NCI-H82 (cell line): ENCODE data around the gene LASP1.

Experiments
- DNase-seq: peaks from one replicate; lab custom pipeline; 2025; lab: John Stamatoyannopoulos, UW

Gene LASP1

GRCh38 chr17:38889745-38890409 is 20.0 kb downstream of the LASP1 start:
- no peak for DNase-seq

GRCh38 chr17:38890410-38890746 is 20.5 kb downstream of the LASP1 start:
- DNase-seq: no peak

- DNase-seq: peak; percentile 51
These were observed 21.6 kb downstream of the LASP1 start for GRCh38 chr17:38891441-38891840.

DNA sequence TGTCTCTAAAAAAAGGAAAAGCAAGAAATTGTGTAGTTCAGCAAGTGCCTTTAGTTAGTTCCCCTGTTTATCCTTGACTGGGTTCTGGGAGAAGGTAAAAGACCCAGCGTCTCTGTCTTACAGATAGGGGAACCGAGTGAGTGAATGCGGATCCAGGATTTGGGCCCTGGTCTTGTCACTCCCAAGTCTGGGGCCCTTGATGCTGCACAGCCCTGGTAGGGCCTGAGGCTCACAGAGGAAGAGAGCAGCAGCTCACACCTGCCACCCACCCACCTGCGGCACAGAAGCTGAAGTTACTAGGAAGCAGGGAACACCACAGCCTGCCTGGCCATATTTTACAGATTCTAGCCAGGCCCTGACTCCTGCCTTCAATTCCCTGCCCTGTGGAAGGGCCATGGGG is 22.2 kb downstream of the LASP1 start:
- no peak for DNase-seq

DNA sequence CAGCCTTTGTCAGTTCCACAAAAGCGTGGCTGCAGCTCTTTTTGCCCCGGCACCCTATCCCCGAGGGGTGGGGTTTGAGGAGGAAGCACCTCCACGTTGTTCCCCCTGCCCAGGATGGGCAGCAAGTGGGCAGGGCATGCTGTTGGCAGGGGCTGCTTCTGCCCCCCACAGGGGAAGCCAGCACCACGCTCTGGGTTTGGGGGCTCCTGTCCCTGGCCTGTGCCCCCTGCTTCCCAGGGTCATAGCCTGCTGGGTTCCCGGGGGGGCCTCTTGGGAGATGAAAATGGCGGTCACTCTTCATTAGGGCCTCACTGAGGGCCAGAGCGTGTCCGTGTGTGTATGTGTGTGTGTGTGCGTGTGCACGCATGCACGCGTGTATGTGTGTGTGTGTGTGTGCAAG is 22.8 kb downstream of the LASP1 start:
- no peak for DNase-seq

- DNase-seq: no peak
These were observed 23.3 kb downstream of the LASP1 start for GRCh38 chr17:38893113-38893512.

DNA sequence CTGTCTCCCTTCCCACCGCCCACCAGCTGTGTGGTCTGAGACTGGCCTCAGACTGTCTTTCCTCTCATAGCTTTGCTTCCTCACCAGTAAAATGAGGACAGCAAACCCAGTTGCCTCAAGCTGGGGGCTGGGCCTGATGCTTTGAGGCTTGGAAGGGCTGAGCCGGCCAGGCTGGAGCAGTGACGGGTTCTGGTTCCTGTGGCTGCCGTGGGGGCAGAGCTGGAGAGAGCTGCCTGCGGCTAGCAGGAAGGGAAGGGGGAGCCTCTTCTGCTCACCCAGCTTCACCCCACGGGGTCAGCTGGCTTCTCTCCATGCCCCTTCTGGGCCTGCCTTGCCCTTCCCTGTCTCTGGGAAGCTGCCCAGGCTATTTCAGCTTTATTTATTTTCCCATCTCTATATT is 23.7 kb downstream of the LASP1 start:
- DNase-seq: peak; percentile 23

- DNase-seq: peak; percentile 41
These were observed 24.4 kb downstream of the LASP1 start for GRCh38 chr17:38894276-38894675.

GRCh38 chr17:38896346-38896954 is 26.6 kb downstream of the LASP1 start:
- peak; percentile 58 for DNase-seq

DNA sequence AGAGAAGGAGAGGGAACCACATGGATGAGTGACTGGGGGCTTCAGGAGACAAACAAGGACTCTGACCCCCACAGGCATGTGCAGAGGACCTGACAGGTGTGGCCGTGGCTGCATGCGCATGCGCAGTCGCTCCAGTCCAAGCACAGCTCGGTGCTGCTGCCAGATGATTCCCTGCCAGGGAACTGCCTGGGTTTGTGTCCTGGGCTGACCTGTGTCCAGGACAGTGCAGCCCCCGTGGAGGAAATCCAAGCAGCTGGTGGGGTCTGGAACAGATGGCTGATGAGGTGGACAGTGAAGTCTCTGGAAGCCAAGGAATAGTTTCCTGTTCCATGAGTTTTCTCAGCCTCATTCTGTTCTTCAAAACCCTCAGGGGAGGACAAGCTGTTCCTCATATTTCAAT is 27.3 kb downstream of the LASP1 start:
- DNase-seq: peak; percentile 67

DNA sequence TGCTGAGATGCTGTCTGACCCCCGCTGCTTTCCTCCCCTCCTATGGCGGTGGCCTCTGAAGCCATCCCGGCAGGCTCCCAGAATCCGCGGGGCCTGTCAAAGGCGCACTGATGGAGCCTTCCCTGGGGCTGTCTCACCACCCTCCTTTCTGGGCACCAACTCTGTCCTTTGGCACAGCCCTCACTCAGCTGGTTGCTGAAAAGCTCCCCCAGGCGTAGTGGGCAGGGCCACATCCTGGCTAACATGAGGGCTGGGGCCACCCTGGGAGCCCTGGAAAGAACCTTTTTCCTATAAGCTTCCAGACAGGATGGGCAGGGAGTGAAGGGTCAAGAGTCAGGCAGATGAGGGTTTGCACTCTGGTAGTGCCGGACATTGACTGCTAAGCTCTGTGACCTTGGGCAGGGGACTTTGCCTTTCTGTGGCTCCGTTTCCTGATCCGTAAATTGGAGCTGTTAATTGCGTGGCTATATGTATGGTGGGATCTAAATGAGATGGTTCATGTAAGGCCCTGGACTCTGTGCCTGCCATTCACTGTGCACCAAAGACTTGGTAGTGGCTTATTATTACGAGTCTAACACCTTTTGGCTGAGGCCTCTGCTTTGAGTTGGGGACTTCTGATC is 27.9 kb downstream of the LASP1 start:
- DNase-seq: no peak

DNA sequence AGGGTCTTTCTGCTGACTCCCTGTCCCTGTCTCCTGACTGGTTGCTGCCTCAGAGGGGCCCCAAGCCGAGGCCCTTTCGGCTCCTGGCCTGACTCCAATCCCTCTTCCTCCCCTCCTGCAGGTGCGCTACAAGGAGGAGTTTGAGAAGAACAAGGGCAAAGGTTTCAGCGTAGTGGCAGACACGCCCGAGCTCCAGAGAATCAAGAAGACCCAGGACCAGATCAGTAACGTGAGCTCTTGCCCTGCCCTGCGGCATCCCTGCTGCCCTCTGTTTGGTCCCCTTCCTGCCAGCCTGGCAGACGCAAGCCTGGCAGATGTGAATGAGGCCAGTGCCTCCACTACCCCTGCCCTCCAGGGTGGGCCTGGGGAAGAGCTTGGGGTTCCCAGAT is 28.4 kb downstream of the LASP1 start:
- no peak for DNase-seq

GRCh38 chr17:38898812-38899348 is 29.0 kb downstream of the LASP1 start:
- DNase-seq: no peak

- no peak for DNase-seq
These were observed 29.6 kb downstream of the LASP1 start for GRCh38 chr17:38899421-38899820.

GRCh38 chr17:38900978-38901656 is 31.3 kb downstream of the LASP1 start:
- DNase-seq: no peak

DNA sequence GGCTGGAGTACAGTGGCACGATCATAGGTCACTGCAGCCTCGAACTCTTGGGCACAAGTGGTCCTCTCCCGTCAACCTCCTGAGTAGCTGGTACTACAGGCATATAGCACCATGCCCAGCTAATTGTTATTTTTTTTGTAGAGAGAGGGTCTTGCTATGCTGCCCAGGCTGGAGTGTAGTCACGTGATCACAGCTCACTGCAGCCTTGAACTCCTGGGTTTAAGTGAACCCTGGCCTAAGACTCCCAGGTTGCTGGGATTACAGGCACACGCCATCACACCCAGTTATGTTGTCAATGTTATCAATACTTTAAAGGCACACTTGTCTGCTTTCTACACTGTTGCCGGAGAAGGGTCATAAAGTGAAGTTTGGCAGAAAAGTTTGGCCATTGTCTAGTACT is 33.5 kb downstream of the LASP1 start:
- DNase-seq: no peak

GRCh38 chr17:38904892-38905291 is 35.0 kb downstream of the LASP1 start:
- DNase-seq: no peak

- no peak for DNase-seq
These were observed 35.5 kb downstream of the LASP1 start for GRCh38 chr17:38905375-38905774.

DNA sequence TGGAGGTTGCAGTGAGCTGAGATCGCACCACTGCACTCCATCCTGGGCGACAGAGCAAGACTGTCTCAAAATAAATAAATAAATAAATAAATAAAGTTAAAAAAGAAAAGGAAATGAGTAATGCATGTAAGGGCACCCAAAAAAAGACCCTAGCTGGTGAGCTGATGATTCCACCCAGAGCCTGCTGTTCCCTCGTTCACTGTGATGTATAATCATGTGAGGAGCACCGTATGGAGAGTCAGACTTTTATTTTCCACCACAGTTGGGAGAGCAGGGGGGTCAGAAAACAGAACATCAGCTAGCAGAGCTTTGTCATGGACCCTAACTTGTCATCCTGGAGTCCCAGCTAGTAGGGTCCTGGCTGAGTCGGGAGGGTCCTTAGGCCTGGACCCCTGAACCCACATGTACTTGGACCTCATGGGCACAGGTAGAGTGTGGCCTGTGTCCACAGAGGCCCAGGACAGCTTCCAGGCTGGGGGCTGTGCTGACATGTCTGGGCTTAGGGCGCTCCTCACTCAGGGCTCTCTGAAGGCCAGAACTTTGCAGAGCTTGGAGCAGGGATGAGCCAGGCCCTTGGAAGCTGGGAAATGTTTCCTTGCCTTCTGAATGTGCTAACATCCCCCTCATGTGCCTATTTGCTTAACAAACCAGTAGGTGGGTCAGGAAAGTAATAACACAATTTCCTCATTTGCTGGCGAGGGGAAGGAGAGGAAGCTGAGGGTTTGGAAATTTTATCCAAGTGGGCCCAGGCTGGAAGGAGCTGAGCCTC is 36.8 kb downstream of the LASP1 start:
- DNase-seq: no peak

DNA sequence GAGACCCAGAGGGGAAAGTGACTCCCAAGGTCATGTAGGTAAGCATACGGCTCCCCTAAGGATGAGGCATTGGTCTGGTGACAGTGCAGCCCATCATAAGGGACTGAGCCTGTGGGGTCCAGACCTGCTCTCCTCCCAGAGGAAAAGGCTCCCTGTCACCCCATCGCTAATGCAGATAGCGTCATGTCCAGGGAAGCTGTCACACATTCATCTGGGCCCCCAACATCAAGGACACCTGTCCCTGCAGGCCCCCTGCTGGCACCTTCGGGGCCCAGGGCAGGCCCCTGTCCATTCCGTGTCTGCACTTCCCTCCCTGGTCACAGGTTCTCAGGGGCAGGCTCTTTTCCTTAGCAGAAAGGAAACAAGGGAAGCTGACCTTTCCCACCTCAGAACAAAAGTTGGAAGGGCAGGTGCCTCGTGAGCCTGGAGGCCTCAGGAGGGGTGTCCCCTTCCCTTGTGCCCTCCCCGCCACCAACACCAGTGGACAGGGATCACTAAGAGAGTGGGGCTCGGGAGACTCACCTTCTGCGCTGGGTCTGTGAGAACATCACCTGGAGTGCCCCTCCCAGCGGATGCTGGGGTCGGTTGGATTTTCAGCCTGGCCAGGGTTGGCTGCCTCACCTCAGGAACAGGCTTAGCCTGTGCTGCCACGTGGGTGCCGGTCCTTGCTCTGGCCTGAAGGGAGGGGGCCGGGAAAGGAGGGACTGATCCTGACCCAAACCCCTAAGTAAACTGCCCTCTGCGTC is 38.2 kb downstream of the LASP1 start:
- DNase-seq: no peak

GRCh38 chr17:38908676-38909181 is 38.9 kb downstream of the LASP1 start:
- DNase-seq: no peak
